SK-N-MC (cell line): Measurements from ENCODE around the gene CCL25.

Experiments used
- EZH2 ChIP-seq: fragments of 200-600 bp; sonication (generic); IDR thresholded peaks from one replicate; pipeline ENCODE4 v1.6.1; 2017; ENCODE audit warnings: antibody characterized with exemption
- POLR2AphosphoS5 ChIP-seq: IDR thresholded peaks from 2 replicates; pipeline ENCODE4 v1.6.1; 2012; ENCODE audit warnings: mild to moderate bottlenecking, low read depth, low read length, borderline replicate concordance

GRCh38 chr19:8081569-8082550 lies 29.3 kb downstream of the CCL25 start:
- TF ChIP-seq POLR2AphosphoS5, result no peak
- no peak for TF ChIP-seq EZH2
